GM19025 (cell line): ENCODE data around the gene MMD2.
A peak's percentile ranks its signal among the peaks of the same experiment; 100 is the strongest.
"Not testable (repeated sequence)": the region's sequence is repeated elsewhere in the genome, so short reads cannot be mapped to it uniquely, and the experiment has no call there.

Experiments
- ATAC-seq: cut with Tn5 transposase; IDR thresholded peaks from one replicate; pipeline ENCODE4 v1.9.1; 2021; ENCODE audit warnings: mild to moderate bottlenecking, low read depth, moderate library complexity; ENCODE audit not compliant: unreplicated experiment

MMD2 gene, protein sequence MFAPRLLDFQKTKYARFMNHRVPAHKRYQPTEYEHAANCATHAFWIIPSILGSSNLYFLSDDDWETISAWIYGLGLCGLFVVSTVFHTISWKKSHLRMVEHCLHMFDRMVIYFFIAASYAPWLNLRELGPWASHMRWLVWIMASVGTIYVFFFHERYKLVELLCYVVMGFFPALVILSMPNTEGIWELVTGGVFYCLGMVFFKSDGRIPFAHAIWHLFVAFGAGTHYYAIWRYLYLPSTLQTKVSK

DNA sequence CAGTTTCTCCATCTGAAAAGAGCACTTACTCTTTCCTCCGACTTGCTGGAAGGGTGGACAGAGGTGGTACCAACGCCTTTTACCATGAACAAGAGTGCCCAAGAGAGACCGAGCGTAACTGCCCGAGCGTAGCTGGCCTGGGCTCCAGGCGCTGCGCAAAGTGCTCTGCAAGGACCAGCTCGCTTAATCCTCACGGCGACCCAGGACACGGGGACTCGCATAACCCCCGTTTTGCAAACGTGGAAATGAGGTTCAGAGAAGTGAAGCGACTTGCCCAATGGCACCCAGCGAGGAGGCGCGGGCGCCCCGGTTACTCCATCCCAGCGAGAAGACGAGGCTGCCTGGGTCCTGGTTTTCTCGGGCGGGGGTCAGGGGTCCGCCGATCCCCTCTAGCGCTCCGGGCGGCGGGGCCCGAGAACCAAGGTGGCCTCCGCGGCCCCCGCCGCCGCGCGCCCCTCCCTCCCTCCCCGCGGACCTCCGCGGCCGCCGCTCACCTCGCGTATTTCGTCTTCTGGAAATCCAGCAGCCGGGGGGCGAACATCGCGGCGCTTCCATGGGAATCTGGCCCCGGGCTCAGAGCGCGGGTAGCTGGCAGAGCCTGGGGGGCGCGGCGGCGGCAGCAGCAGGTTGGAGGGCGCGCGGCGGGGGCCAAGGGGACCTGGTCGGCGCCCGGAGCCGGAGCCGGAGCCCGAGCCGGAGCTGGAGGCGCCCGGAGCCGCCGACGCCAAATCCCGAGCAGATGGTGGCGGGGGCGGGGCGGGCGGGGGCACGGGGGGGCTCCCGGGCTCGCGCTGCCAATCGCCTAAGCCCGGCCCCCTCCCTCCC, at the start of gene MMD2:
TSS of gene MMD2 (minus strand) at position 711 of the 825 bp plus-strand sequence. CDS start at position 541, 170 bp downstream.
- no peak for ATAC-seq

DNA sequence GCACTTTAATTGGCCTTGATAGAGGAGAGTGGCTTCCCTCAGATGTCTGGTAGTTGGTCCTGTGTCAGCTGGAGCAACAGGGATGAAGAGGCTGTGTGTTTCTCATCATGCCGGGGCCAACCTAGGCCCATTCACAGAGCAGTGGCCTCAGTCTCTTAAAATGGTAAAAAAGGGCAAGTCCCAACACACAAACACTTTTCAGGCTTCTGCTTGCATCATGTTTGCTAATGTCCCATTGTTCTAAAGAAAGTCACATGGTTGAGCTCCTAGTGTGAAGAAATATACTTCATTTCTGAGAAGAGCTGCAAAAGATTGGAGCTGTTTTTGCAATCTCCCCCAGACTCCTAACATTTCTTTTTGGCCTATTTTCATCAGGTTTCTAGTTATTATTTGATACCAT, 46.1 kb upstream of the MMD2 start:
- no peak for ATAC-seq

DNA sequence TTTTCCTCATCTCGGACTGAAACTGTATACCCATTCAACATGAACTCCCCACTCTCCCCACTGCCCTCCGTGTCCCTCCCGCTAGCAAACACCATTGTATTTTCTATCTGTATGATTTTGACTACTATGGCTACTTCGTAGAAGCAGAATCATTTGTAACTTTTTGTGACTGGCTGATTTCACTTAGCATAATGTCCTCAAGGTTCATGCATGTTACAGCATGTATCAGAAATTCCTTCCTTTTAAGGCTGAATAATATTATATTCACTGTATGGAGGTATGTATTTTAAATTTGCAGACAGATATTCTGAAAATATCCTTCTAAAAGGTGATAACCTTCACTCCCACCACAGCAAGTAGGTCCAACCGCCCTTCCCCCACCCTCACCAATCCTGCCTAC, 42.9 kb upstream of the MMD2 start:
- no peak for ATAC-seq

DNA sequence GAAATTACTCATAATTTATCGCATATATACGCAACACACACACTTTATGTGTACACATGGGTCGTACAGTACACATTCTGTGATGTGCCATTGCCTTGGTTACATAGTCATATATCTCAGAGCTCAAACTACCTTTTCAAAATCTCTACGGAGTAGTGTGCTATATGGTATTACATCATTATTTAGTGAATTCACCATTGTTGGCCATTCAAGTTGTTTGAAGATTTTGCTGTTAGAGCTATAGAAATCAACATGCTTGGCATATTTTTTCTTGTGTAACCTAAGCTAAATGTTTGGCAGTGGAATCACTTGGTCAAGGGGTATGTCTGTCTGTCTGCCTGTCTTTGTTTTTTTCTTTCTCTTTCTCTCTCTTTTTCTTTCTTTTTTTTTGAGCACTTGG, 42.0 kb upstream of the MMD2 start:
- ATAC-seq = no peak

DNA sequence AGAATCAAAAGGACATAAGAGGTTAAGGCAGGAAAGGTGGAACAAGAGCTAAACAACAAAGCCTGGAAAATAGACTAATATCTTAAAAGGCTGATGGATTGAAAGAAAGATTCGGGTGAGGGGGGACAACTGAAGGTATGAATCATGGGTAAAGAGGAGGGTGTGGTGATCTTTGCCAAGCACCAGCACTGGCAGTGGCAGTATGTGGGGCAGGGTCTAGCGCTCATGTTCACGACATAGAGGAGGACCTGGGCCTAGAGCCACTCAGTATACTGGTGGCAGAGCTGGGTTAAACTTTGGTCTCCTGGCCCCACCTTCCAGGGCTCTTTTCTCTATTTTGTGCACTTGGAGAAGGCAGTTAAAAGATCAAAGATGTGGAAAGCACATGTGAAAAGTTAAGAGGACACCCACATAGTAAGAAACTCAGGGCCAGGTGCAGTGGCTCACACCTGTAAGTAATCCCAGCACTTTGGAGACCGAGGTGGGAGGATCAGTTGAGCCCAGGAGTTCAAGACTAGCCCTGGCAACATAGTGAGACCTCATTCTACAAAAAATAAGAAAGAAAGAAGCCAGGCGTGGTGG, 40.5 kb upstream of the MMD2 start:
- ATAC-seq = no peak

DNA sequence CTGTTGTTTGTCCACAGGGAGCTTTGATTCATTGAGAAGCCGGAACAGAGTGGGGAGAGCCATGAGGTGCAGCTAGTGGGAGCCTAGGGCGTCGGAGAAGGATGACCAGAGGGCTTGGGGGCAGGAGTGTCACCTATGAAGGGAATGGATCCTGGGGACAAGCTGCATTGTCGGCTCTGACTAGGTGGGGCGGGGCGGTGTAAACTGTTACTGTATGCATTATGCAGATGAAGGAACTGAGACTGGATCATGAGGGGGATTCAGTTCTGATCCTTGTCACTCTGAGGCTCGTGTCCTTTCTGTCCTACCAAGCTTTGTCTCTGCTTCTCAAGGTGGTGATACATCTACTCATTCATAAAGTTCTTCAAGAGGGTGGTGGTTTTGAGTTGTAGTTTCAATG, 39.9 kb upstream of the MMD2 start:
- ATAC-seq = no peak

DNA sequence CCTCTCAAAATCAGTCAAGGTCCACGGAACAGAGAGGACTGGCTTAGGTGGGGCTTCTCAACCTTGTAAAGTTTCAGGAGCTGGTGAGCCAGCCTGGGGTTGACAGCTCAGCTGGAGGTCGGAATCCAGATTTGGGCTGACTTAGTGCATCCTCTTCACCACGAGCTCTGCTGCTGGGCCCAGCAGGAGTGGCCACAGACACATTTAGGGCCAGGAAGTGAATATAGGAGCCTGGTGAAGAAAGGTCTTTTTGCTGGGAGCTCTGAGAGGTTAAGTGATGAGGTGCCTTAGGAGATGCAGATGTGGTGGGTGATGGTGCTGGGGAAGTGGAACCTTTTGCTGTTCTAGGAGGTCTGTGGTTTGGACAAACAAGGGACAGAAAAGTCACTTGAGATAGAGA, 39.3 kb upstream of the MMD2 start:
- ATAC-seq = no peak

DNA sequence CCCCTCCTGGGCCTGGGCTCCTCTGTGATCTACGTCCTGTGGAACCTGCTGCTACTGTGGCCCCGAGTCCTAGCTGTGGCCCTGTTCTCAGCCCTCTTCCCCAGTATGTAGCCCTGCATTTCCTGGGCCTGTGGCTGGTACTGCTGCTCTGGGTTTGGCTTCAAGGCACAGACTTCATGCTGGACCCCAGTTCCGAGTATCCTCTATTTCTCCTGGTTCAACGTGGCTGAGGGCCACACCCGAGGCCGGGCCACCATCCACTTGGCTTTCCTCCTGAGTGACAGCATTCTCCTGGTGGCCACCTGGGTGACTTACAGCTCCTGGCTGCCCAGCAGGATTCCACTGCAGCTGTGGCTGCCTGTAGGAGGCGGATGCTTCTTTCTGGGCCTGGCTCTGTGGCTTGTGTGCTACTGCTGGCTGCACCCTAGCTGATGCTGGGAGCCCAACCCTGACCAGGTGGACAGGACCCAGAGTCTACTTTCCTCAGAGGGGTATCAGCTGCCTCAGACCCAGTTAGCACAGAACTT, 37.8 kb upstream of the MMD2 start:
- no peak for ATAC-seq

DNA sequence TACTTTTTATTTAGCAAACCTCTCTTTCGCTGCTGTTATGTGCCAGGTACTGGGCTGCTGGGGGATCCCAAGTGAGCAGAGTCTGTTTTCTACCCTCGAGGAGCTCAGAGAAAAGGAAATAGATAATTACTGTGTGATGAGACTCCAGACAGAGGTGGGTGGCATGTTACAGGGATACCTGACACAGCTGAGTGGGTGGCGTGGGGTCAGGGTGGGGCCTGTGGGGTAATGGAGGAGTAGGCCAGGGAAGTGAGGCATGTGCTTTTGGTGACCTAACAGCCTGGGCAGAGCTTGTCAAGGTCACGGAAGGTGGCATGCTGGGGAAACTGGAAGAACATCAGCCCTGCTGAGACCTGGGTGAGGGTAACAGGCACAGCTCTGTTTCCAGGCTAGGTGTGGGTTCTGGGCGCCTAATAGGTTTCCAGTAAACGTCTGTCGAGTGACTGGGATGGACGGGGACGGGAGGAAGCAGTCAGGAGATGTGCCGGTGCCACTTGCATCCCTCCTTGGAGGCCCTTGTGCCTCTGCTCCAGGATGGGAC, 36.5 kb upstream of the MMD2 start:
- ATAC-seq = no peak

DNA sequence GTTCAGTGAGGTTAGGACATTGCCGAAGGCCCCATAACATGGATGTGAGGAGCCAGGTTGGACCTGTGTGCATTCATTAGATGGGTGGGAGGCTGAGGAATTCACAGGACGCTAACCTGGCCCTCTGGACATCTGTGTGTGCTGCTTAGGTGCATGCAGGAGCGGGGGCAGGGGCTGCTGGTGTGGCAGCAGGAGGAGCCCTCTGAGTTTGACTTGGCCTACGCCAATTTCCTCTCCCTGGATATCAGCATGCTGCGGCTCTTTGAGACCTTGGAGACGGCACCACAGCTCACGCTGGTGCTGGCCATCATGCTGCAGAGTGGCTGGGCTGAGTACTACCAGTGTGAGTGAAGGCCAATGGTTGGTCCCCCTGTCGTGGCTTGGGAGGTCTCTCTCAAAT, 34.5 kb upstream of the MMD2 start:
- no peak for ATAC-seq

DNA sequence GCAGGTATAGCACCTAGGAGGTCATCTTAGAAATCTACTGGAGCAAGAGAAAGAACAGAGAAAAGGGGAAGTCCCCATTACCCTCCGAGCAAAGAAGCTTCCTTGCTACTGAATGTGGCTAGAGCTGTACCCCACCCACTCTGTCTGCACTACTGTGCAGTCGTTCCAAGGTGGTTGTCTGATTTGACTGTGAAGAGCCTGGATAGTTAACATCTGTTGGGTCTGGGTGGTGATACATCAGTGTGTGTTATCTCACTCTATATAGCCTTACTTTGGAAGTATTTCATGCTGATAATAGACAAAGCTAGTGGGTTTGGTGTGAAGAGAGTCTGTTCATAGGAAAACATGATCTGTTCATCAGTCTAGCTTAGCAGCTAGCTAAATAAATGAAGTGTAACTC, 23.8 kb upstream of the MMD2 start:
- ATAC-seq = not testable (repeated sequence)

DNA sequence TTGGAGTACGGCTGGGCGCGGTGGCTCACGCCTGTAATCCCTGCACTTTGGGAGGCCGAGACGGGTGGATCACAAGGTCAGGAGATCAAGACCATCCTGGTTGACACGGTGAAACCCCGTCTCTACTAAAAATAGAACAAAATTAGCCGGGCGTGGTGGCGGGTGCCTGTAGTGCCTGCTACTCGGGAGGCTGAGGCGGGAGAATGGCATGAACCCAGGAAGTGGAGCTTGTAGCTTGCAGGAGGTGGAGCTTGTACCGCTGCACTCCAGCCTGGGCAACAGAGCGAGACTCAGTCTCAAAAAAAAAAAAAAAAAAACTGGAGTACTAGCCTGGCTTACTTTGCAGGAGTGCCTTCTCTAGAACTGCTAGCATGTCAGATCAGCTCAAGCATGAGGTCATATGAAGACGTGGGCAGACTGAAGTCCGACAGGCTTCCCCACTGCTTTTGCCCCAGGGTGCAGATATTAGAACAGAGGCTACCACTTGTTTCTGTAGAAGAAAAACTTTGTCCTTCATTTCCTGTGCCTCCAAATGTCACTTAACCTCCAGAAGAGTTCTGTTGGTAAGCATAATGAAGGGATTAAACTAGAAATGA, 22.4 kb upstream of the MMD2 start:
- ATAC-seq = not testable (repeated sequence)

DNA sequence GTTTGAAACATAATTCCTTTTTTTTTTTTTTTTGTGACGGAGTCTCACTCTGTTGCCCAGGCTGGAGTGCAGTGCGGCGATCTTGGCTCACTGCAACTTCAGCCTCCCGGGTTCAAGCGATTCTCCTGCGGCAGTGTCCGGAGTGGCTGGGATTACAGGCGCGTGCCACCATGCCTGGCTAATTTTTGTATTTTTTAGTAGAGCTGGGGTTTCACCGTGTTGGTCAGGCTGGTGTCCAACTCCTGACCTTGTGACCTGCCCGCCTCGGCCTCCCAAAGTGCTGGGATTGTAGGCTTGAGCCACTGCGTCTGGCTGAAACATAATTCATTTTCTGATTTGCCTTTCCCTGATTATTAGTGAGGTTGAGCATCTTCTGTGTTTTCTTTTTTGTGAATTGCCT, 16.6 kb upstream of the MMD2 start:
- not testable (repeated sequence) for ATAC-seq

DNA sequence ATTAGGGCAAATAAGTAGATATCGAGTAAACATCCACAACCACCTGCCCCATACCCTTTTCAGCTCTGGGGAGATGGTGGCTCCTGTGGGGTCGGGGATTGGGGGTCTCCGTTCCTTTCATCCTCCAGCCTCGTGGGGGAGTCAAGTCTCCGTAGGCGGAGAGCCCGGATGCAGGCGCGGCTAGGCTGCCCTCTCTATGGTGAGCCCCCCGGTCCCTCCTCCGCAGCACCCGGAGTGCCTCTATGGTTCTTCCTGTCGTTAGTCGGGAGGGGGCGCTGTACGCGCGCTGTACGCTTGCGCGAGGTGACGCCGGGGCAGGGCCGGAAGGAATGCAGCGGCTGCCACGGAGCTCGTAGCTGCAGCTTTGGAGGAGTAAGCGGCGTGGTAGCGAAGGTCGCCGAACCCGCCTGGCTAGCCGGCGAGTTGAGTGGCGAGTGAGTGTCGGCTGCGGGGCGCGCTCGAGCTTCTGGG, 14.8 kb upstream of the MMD2 start:
- peak; percentile 88 for ATAC-seq

DNA sequence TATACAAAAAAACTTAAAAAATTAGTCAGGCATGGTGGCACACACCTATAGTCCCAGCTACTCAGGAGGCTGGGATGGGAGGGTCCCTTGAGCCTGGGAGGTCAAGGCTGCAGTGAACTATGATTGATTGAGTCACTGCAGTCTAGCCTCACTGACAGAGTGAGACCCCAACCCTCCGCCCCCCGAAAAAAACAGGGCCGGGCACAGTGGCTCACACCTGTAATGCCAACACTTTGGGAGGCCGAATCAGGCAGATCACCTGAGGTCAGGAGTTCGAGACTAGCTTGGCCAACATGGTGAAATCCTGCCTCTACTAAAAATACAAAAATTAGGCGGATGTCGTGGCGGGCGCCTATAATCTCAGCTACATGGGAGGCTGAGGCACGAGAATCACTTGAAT, 13.5 kb upstream of the MMD2 start:
- ATAC-seq = not testable (repeated sequence)

DNA sequence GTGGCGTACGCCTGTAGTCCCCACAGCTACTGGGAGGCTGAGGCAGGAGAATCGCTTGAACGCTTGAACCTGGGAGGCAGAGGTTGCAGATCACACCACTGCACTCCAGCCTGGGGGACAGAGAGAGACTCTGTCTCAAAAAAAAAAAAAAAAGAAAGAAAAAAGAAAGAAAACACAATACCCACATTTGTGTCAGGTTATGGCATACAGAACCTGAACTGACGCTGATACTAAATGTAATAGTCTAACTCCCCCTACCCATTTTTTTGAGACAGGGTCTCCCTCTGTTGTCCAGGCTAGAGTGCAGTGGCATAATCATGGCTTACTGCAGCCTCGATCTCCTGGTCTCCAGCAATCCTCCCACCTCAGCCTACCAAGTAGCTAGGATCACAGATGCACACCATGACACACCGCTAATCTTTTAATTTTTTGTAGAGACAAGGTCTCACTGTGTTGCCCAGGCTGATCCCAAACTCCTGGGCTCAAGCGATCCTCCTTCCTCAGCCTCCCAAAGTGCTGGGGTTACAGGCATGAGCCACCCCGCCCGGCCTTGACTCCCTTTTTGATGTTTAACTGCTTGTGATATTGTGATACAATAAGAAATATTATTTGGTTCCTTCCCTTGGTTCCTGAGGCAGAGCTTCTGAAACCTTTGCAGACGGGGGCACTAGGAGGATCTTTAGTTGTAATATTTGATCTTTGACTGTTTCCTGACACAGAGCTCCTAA, 6.5 kb upstream of the MMD2 start:
- ATAC-seq = no peak

DNA sequence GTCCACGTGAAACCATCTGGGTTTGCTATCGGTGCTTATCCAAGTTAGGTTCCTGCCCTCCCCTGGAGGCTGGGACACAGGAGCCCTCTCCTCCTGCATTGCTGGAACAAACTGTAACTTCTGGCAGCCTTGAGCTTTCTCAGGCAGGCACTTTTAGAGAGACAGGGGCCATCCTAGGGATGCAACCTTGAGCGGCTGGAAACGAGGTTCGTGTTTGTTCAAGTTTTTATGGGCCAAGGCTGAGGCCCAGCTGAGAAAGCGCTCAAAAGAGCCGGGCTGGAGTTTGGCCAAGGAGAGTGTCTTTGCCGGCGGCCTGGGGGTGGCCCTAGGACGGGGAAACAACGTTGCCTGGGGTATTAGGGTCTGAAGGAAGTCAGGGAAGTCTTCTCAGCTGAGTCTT, 5.5 kb upstream of the MMD2 start:
- no peak for ATAC-seq

DNA sequence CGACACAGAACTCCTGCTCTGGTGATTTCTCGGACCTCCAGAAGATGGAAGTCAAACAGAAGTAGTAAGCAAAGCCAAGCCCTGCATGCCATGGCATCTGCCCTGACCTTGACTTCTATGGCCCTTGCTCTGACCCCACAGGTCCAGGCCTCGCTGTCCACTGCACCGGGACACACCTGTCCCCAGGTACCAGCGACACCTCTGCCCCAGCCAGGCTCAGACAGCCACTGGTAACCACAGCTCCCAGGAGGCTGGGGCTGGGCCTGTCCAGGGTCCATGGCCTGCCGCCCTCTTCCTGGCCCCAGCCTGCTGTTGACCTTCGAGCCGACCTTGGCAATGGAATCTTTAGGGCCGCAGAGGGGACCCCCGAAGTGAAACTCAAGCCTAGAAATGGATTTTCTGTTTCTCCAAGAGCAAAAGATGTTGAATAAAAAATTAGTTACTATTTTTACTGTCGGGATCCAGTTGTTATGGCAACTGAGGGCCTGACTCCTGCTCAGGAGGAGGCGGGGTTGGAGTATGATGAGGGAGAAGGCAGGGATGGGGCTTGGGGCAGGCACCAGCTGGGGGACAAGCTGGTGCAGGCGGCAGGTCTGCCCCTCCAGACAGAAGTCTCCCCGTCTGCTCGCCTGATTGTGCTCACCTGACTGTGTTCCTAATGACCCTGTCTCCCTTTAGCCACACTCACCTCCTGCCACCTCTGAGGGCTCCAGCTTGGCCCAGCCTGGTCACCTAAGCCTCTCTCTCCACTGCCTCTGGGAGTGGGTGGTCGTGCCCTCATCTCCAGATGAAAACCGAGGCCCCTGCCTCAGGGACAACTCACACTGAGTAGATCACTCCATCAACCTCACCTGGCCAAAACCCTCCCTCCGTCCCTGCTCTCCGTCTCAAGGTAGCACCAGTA, 4.1 kb upstream of the MMD2 start:
- ATAC-seq = no peak

DNA sequence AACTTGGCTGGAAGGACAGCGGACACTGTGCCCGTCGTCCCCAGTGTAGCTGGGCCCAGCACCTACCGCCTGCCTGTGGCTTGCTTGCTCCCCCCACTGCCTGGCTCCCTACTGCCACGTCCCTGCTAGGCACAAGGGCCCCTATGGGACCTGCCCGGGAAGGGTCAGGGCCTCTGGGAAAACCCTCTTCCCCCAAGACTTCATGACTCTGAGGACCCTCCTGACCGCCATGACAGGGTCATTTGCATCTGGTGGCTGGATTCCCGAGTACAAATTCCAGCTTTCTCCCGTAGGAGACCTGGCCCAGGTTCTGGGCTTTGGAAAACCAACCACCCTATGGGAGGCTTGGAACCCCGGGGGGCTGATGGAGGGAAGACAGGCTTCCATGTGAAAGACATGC, 1.4 kb upstream of the MMD2 start:
- no peak for ATAC-seq
